ENCODE measurements around the gene CFAP92. TPM values are rescaled to one million over a fixed set of nuclear protein-coding genes. Genes with fewer than 3 reads are reported as not detected.
A peak's percentile ranks its signal among the peaks of the same experiment; 100 is the strongest.

The CFAP92 gene
- total RNA-seq, 1 donor from 2014 or later, result 2.7 TPM

DNA sequence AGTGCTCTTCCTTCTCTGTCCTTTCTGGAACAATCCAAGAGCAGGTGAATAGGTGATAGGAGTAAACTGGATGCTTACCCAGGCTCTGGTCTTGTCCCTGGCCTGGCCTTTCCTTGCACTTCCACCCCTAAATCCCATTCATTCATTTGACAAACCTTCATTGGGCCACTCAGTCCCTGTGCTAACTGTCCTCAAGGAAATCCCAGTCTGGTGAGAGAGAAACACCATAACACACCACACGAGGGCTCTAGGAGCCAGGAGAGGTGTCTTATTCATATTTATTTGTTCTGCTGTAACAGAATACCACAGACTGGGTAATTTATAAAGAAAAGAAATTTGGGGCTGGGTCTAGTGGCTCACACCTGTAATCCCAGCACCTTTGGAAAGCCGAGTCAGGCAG, 30.0 kb upstream of the CFAP92 start:
- Mint-ChIP-seq H3K36me3 (ENCODE audit: insufficient read depth) (no peaks in the 10 kb centered on the region), H3K9me3 (ENCODE audit: low read depth) (no peaks in the 10 kb centered on the region), H3K4me1 (ENCODE audit: low read depth) (peaks cover 2% of the 10 kb centered on the region), H3K27me3 (peaks cover 28% of the 10 kb centered on the region), H3K4me3 (ENCODE audit: low read depth) (no peak overlapping the region), H3K27ac (no peak overlapping the region)
- DNase-seq (ENCODE audit: low spot score, unreplicated experiment), result no peak
- TF ChIP-seq, protein P1, sequence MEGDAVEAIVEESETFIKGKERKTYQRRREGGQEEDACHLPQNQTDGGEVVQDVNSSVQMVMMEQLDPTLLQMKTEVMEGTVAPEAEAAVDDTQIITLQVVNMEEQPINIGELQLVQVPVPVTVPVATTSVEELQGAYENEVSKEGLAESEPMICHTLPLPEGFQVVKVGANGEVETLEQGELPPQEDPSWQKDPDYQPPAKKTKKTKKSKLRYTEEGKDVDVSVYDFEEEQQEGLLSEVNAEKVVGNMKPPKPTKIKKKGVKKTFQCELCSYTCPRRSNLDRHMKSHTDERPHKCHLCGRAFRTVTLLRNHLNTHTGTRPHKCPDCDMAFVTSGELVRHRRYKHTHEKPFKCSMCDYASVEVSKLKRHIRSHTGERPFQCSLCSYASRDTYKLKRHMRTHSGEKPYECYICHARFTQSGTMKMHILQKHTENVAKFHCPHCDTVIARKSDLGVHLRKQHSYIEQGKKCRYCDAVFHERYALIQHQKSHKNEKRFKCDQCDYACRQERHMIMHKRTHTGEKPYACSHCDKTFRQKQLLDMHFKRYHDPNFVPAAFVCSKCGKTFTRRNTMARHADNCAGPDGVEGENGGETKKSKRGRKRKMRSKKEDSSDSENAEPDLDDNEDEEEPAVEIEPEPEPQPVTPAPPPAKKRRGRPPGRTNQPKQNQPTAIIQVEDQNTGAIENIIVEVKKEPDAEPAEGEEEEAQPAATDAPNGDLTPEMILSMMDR (IDR thresholded peaks at IDR 0.05; ENCODE audit: unreplicated experiment), result peak; percentile 24

DNA sequence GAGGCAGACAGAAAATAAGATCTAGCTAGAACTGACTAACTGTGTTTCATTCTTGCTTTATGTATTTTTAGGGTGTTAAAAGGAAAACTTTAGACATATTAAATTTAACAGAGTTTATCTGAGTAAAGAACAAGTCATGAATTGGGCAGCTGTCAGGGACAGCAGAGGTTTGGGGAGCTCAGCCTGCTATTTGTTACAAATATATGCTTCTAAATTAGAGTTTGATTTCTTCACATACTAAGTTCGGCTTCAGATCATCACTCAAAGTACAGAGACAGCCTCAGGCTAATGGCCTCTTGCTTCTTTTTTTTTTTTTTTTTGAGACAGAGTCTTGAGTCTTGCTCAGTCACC, 29.1 kb upstream of the CFAP92 start:
- Mint-ChIP-seq H3K9me3 (ENCODE audit: low read depth) (no peaks in the 10 kb centered on the region), H3K27me3 (peaks cover 31% of the 10 kb centered on the region), H3K4me3 (ENCODE audit: low read depth) (no peak overlapping the region), H3K27ac (no peak overlapping the region), H3K36me3 (ENCODE audit: insufficient read depth) (no peaks in the 10 kb centered on the region), H3K4me1 (ENCODE audit: low read depth) (peaks cover 2% of the 10 kb centered on the region)
- no peak for DNase-seq (ENCODE audit: low spot score, unreplicated experiment)
- TF ChIP-seq, protein P1 (IDR thresholded peaks at IDR 0.05; ENCODE audit: unreplicated experiment), result no peak

DNA sequence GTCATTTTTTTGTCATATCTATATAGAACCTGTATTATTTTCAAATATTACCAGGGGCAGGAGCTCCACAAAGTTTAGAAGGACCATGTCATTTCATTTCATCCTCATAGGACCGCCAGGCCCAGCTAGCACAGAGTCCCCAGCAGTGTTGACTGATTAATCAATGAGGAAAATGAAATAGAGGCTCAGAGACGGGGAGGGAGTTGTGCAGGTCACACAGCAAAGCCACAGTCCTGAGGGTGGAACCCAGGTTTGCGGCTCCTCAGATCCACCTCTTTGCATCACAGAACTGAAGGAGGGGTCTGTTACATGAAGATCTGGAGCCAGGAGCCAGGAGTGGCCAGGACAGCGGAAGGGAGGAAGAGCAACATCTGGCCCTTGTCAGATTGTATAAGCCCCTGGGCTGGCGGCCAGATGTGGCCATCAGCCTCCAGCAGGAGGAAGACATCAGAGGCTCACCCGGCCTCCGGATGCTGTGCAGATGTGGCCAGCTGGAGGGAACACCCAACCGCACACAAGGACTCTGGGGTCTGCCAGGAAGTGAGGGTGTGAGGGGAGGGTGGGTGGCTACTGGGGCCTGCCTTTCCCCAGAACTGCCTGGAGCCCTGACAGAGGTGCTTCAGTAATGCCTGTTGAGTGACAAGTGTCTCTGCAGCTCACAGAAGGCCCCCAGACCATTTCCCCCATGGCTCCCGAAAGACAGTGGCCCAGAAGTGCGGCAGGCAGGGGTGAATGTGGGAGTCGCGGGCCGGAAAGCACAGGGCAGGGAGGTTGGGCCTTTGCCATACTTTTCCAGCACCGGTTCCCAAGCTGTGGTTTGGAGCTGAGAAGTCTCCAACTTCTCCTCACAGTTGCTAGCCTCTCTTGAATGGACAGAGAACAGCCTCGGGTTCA, 28.5 kb upstream of the CFAP92 start:
- Mint-ChIP-seq H3K4me3 (ENCODE audit: low read depth) (no peak overlapping the region), H3K9me3 (ENCODE audit: low read depth) (no peaks in the 10 kb centered on the region), H3K4me1 (ENCODE audit: low read depth) (peaks cover 3% of the 10 kb centered on the region), H3K36me3 (ENCODE audit: insufficient read depth) (no peaks in the 10 kb centered on the region), H3K27me3 (peaks cover 34% of the 10 kb centered on the region), H3K27ac (no peak overlapping the region)
- DNase-seq (ENCODE audit: low spot score, unreplicated experiment), result no peak
- TF ChIP-seq, protein P1 (IDR thresholded peaks at IDR 0.05; ENCODE audit: unreplicated experiment), result no peak

DNA sequence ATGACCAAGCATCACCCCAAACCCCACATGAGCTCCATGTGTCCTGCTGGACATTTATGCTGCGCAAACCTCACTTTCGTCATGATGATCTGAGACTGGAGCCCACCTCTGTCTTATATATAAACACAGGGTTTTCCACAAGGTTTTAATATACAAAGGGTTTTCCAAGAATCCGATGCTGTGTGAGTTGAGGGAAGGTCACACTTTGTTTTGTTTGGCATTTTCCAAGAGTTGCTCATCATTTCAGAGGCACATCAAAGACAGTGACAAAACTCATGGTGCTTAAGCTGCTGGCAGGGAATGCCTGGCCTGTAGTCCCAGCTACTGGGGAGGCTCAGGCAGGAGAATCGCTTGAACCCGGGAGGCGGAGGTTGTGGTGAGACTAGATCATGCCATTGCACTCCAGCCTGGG, 27.3 kb upstream of the CFAP92 start:
- no peak overlapping the region for H3K4me3 Mint-ChIP-seq (ENCODE audit: low read depth)
- H3K27me3 Mint-ChIP-seq, result peaks cover 26% of the 10 kb centered on the region
- H3K9me3 Mint-ChIP-seq (ENCODE audit: low read depth), result no peaks in the 10 kb centered on the region
- TF ChIP-seq, protein P1 (IDR thresholded peaks at IDR 0.05; ENCODE audit: unreplicated experiment), result no peak
- H3K27ac Mint-ChIP-seq, result no peak overlapping the region
- no peak for DNase-seq (ENCODE audit: low spot score, unreplicated experiment)
- no peaks in the 10 kb centered on the region for H3K36me3 Mint-ChIP-seq (ENCODE audit: insufficient read depth)
- H3K4me1 Mint-ChIP-seq (ENCODE audit: low read depth), result peaks cover 1% of the 10 kb centered on the region

DNA sequence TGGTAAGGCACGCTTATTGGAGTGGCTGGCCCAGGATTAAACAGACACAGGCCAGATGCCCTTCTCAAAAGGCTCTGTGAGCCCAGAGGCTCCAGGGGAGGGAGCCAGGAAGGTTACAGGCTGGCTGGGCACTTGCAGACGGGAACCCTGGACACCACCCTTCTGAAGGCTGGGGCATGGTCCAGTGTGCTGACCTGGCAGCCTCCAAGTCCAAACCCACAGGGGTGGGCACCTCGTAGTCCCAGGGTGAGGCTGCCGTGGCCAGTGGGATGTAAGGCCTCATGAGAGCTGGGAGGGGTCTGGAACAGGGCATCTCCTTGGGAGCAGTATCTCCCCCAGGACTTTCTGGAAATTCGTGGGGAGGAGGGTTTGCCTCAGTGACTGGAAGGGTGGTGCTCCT, 26.8 kb upstream of the CFAP92 start:
- no peak overlapping the region for H3K4me3 Mint-ChIP-seq (ENCODE audit: low read depth)
- peaks cover 1% of the 10 kb centered on the region for H3K4me1 Mint-ChIP-seq (ENCODE audit: low read depth)
- DNase-seq (ENCODE audit: low spot score, unreplicated experiment), result no peak
- H3K27ac Mint-ChIP-seq, result no peak overlapping the region
- TF ChIP-seq, protein P1 (IDR thresholded peaks at IDR 0.05; ENCODE audit: unreplicated experiment), result no peak
- no peaks in the 10 kb centered on the region for H3K9me3 Mint-ChIP-seq (ENCODE audit: low read depth)
- peaks cover 22% of the 10 kb centered on the region for H3K27me3 Mint-ChIP-seq
- no peaks in the 10 kb centered on the region for H3K36me3 Mint-ChIP-seq (ENCODE audit: insufficient read depth)
